H9 (cell line): ENCODE measurements around the gene FAM171A1. TPM values are rescaled to one million over a fixed set of nuclear protein-coding genes. Genes with fewer than 3 reads are reported as not detected.

Experiments used
- DNase-seq: peaks from one replicate; pipeline ENCODE4 v3.0.0-alpha.2; 2017
- H2AFZ ChIP-seq: one replicate; pipeline ENCODE4 v1.6.1; 2013; ENCODE audit warnings: mild to moderate bottlenecking, low read length, control low read depth, moderate library complexity
- H2AK5ac ChIP-seq: 2 replicates; pipeline ENCODE4 v1.6.1; 2013; ENCODE audit warnings: low read length, control low read depth, mixed read lengths; ENCODE audit not compliant: insufficient read length
- H2BK120ac ChIP-seq: one replicate; pipeline ENCODE4 v1.6.1; 2013; ENCODE audit warnings: low read depth, mild to moderate bottlenecking, low read length, control low read depth, inconsistent platforms; ENCODE audit not compliant: poor library complexity, severe bottlenecking
- H2BK12ac ChIP-seq: 2 replicates; pipeline ENCODE4 v1.6.1; 2013; ENCODE audit warnings: low read length, control low read depth, mixed read lengths, low read depth; ENCODE audit not compliant: insufficient read length
- H2BK15ac ChIP-seq: 2 replicates; pipeline ENCODE4 v1.6.1; 2013; ENCODE audit warnings: low read depth, low read length, control low read depth
- H2BK20ac ChIP-seq: one replicate; pipeline ENCODE4 v1.6.1; 2013; ENCODE audit warnings: low read depth, mild to moderate bottlenecking, low read length, control low read depth, inconsistent platforms; ENCODE audit not compliant: poor library complexity, severe bottlenecking
- H2BK5ac ChIP-seq: 2 replicates; pipeline ENCODE4 v1.6.1; 2013; ENCODE audit warnings: low read length, control low read depth, mixed read lengths; ENCODE audit not compliant: insufficient read length
- H3K14ac ChIP-seq: 2 replicates; pipeline ENCODE4 v1.6.1; 2013; ENCODE audit warnings: low read length, control low read depth; ENCODE audit not compliant: insufficient read depth
- H3K18ac ChIP-seq: 2 replicates; pipeline ENCODE4 v1.6.1; 2013; ENCODE audit warnings: low read depth, mild to moderate bottlenecking, mixed read lengths, low read length, control low read depth; ENCODE audit not compliant: insufficient read length
- H3K23ac ChIP-seq: 2 replicates; pipeline ENCODE4 v1.6.1; 2013; ENCODE audit warnings: low read length, control low read depth, mixed read lengths, low read depth; ENCODE audit not compliant: insufficient read length
- H3K23me2 ChIP-seq: 2 replicates; pipeline ENCODE4 v1.6.1; 2013; ENCODE audit warnings: low read depth, mild to moderate bottlenecking, mixed read lengths, low read length, control low read depth; ENCODE audit not compliant: insufficient read length, poor library complexity, severe bottlenecking
- H3K27ac ChIP-seq: 2 replicates; pipeline ENCODE4 v1.5.1; 2013; ENCODE audit warnings: low read length, control low read depth, mixed read lengths, low read depth; ENCODE audit not compliant: insufficient read length
- H3K27me3 ChIP-seq: 2 replicates; pipeline ENCODE4 v1.6.1; 2013; ENCODE audit warnings: low read length, control low read depth, inconsistent platforms; ENCODE audit not compliant: insufficient read depth
- H3K4ac ChIP-seq: 2 replicates; pipeline ENCODE4 v1.6.1; 2013; ENCODE audit warnings: low read depth, mild to moderate bottlenecking, control low read depth, inconsistent platforms, low read length, moderate library complexity
- H3K4me1 ChIP-seq: 2 replicates; pipeline ENCODE4 v1.6.1; 2013; ENCODE audit warnings: low read length, control low read depth, inconsistent platforms; ENCODE audit not compliant: insufficient read depth
- H3K4me2 ChIP-seq: 2 replicates; pipeline ENCODE4 v1.6.1; 2013; ENCODE audit warnings: low read length, control low read depth, mixed read lengths; ENCODE audit not compliant: insufficient read length, insufficient read depth
- H3K56ac ChIP-seq: 2 replicates; pipeline ENCODE4 v1.6.1; 2013; ENCODE audit warnings: low read depth, mild to moderate bottlenecking, mixed read lengths, low read length, control low read depth; ENCODE audit not compliant: insufficient read length
- H3K79me1 ChIP-seq: 2 replicates; pipeline ENCODE4 v1.6.1; 2013; ENCODE audit warnings: low read depth, mild to moderate bottlenecking, moderate library complexity, low read length, control low read depth, inconsistent platforms; ENCODE audit not compliant: insufficient read depth, poor library complexity, severe bottlenecking
- H3K79me2 ChIP-seq: 2 replicates; pipeline ENCODE4 v1.6.1; 2013; ENCODE audit warnings: low read length, control low read depth, inconsistent platforms; ENCODE audit not compliant: insufficient read depth
- H3K9ac ChIP-seq: 2 replicates; pipeline ENCODE4 v1.6.1; 2013; ENCODE audit warnings: low read length, control low read depth, mixed read lengths; ENCODE audit not compliant: insufficient read length; ENCODE audit errors: extremely low read depth
- H3K9me3 ChIP-seq: one replicate; pipeline ENCODE4 v1.6.1; 2013; ENCODE audit warnings: low read depth, low read length, inconsistent platforms; ENCODE audit not compliant: control insufficient read depth
- H3T11ph ChIP-seq: one replicate; pipeline ENCODE4 v1.6.1; 2013; ENCODE audit warnings: mild to moderate bottlenecking, low read length, control low read depth, inconsistent platforms
- H4K20me1 ChIP-seq: one replicate; pipeline ENCODE4 v1.6.1; 2013; ENCODE audit not compliant: control insufficient read depth, insufficient read length, insufficient read depth
- H4K5ac ChIP-seq: 2 replicates; pipeline ENCODE4 v1.6.1; 2013; ENCODE audit warnings: low read depth, mild to moderate bottlenecking, mixed read lengths, low read length, control low read depth; ENCODE audit not compliant: insufficient read length
- H4K8ac ChIP-seq: replicated peaks from 2 replicates; pipeline ENCODE4 v1.6.1; 2013; ENCODE audit warnings: low read length, control low read depth, mixed read lengths, low read depth; ENCODE audit not compliant: insufficient read length
- H4K91ac ChIP-seq: 2 replicates; pipeline ENCODE4 v1.6.1; 2013; ENCODE audit warnings: low read depth, mild to moderate bottlenecking, moderate library complexity, mixed read lengths, low read length, control low read depth; ENCODE audit not compliant: insufficient read length
- H3K27ac Mint-ChIP-seq, 3 experiments: 2 replicates in 2 of 3; 3 replicates in 1 of 3; pipeline ENCODE4 v1.8.0; 2020 to 2021; ENCODE audit warnings: mixed read lengths in 3 of 3, mild to moderate bottlenecking in 1 of 3, moderate library complexity in 1 of 3
- H3K27me3 Mint-ChIP-seq: 2 replicates; pipeline ENCODE4 v1.8.0; 2021; ENCODE audit warnings: low read depth, mild to moderate bottlenecking, moderate library complexity, mixed read lengths
- H3K36me3 Mint-ChIP-seq, 3 experiments: 2 replicates in 2 of 3; 3 replicates in 1 of 3; pipeline ENCODE4 v1.8.0; 2020 to 2021; ENCODE audit warnings: low read depth in 3 of 3, mixed read lengths in 3 of 3; ENCODE audit not compliant: insufficient read depth in 1 of 3
- H3K4me1 Mint-ChIP-seq, 2 experiments: 2 replicates each; pipeline ENCODE4 v1.8.0; 2020; ENCODE audit warnings: mixed read lengths in 2 of 2
- H3K4me3 Mint-ChIP-seq, 2 experiments: 2 replicates in 1 of 2; 3 replicates in 1 of 2; pipeline ENCODE4 v1.8.0; 2020 to 2021; ENCODE audit warnings: mild to moderate bottlenecking in 2 of 2, mixed read lengths in 2 of 2, moderate library complexity in 1 of 2
- H3K9me3 Mint-ChIP-seq, 2 experiments: 2 replicates in 1 of 2; 3 replicates in 1 of 2; pipeline ENCODE4 v1.8.0; 2020; ENCODE audit warnings: mild to moderate bottlenecking in 2 of 2, mixed read lengths in 2 of 2, moderate library complexity in 1 of 2
- whole genome bisulfite sequencing: extraction: QIAGEN DNeasy Blood & Tissue Kit; methylation state at CpG from one replicate; pipeline ENCODE4 v1.1.7; 2013; ENCODE audit warnings: missing lambda C conversion rate, low lambda C conversion rate, mixed read lengths; ENCODE audit not compliant: insufficient read length; ENCODE audit errors: extremely low coverage; 5-methylcytosine and 5-hydroxymethylcytosine counted together
- total RNA-seq: library from RNA; stranded (reverse); gene quantifications from 2 replicates; pipeline ENCODE4 v1.2.1, GENCODE V29; 2021
- TF ChIP-seq, protein P1 (sequence below): fragments of 200-600 bp; sonication (generic); conservative IDR thresholded peaks from 3 replicates; pipeline ENCODE4 v1.8.0; 2021; ENCODE audit warnings: antibody characterized with exemption, mild to moderate bottlenecking

Gene FAM171A1
- total RNA-seq, 1 experiment from 2014 or later = 37.4 TPM

DNA sequence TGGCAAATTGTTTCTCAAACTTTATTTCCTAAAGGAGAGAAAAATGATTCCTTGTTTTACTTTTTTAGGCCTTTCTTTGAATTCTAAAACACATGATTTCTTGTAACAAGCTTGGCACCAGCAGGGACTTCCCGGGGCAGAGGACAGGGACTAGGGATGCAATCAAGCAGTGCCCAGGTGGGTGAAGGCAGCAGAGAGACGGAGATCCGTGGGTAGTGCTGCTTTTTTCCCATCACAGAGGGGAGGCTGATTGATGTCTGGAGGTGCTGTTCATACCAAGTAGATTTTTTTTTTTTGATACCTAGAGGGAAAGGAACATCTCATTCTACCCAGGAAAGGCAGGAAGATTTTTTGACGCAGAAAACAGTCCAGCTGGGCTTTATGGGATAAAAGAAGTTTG, 91.9 kb downstream of the FAM171A1 start:
- no peak overlapping the region for H2AK5ac ChIP-seq
- H3K4me2 ChIP-seq = no peak overlapping the region
- H3K14ac ChIP-seq = no peak overlapping the region
- no peak overlapping the region for H3K27ac Mint-ChIP-seq
- no peak overlapping the region for H2BK15ac ChIP-seq
- H3K18ac ChIP-seq = no peak overlapping the region
- H3K9me3 Mint-ChIP-seq = peaks cover 0 to 3% of the 10 kb centered on the region in 2 experiments; a peak in 2 of 5 replicates
- H2BK120ac ChIP-seq = no peak overlapping the region
- H3K56ac ChIP-seq = no peak overlapping the region
- H2BK20ac ChIP-seq = no peak overlapping the region
- no peak overlapping the region for H2AFZ ChIP-seq
- H3T11ph ChIP-seq = no peak overlapping the region
- H3K4me3 Mint-ChIP-seq = no peak overlapping the region
- H2BK5ac ChIP-seq = no peak overlapping the region
- H3K9me3 ChIP-seq = no peaks in the 10 kb centered on the region
- H3K27me3 Mint-ChIP-seq = no peaks in the 10 kb centered on the region
- no peak overlapping the region for H4K8ac ChIP-seq
- no peak overlapping the region for H3K27ac ChIP-seq
- WGBS = no CpG with 5 or more reads among the region's 4 CpGs
- H3K9ac ChIP-seq = no peak overlapping the region
- no peak overlapping the region for H4K5ac ChIP-seq
- TF ChIP-seq, protein P1, sequence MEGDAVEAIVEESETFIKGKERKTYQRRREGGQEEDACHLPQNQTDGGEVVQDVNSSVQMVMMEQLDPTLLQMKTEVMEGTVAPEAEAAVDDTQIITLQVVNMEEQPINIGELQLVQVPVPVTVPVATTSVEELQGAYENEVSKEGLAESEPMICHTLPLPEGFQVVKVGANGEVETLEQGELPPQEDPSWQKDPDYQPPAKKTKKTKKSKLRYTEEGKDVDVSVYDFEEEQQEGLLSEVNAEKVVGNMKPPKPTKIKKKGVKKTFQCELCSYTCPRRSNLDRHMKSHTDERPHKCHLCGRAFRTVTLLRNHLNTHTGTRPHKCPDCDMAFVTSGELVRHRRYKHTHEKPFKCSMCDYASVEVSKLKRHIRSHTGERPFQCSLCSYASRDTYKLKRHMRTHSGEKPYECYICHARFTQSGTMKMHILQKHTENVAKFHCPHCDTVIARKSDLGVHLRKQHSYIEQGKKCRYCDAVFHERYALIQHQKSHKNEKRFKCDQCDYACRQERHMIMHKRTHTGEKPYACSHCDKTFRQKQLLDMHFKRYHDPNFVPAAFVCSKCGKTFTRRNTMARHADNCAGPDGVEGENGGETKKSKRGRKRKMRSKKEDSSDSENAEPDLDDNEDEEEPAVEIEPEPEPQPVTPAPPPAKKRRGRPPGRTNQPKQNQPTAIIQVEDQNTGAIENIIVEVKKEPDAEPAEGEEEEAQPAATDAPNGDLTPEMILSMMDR = no peak
- H3K27me3 ChIP-seq = no peaks in the 10 kb centered on the region
- H3K79me1 ChIP-seq = no peaks in the 10 kb centered on the region
- H3K23ac ChIP-seq = no peak overlapping the region
- no peak overlapping the region for H4K91ac ChIP-seq
- H3K4me1 Mint-ChIP-seq = no peaks in the 10 kb centered on the region
- no peaks in the 10 kb centered on the region for H4K20me1 ChIP-seq
- peaks cover 28 to 49% (median 44%) of the 10 kb centered on the region in 3 experiments for H3K36me3 Mint-ChIP-seq
- no peak for DNase-seq
- no peaks in the 10 kb centered on the region for H3K23me2 ChIP-seq
- no peak overlapping the region for H3K4ac ChIP-seq
- H3K4me1 ChIP-seq = no peaks in the 10 kb centered on the region
- H2BK12ac ChIP-seq = no peak overlapping the region
- no peaks in the 10 kb centered on the region for H3K79me2 ChIP-seq
